Muscle of leg (tissue), 11 donors: ENCODE measurements around the gene PTPN14. TPM values are rescaled to one million over a fixed set of nuclear protein-coding genes. Genes with fewer than 3 reads are reported as not detected.

Experiments
- DNase-seq: peaks from one replicate; pipeline ENCODE4 v3.0.0; 2013
- H3K27ac ChIP-seq: one replicate; pipeline ENCODE4 v1.5.1; 2013; ENCODE audit warnings: mild to moderate bottlenecking, low read length, control low read depth
- H3K27me3 ChIP-seq: one replicate; pipeline ENCODE4 v1.6.1; 2013; ENCODE audit warnings: low read length; ENCODE audit not compliant: control insufficient read depth, insufficient read depth
- H3K36me3 ChIP-seq: one replicate; pipeline ENCODE4 v1.6.1; 2013; ENCODE audit warnings: low read length; ENCODE audit not compliant: control insufficient read depth, insufficient read depth
- H3K4me1 ChIP-seq: one replicate; pipeline ENCODE4 v1.6.1; 2013; ENCODE audit warnings: low read length; ENCODE audit not compliant: control insufficient read depth, insufficient read depth
- H3K4me3 ChIP-seq: one replicate; pipeline ENCODE4 v1.5.1; 2013; ENCODE audit warnings: low read length, control low read depth
- H3K9me3 ChIP-seq: replicated peaks from 2 replicates; pipeline ENCODE4 v1.6.1; 2013; ENCODE audit warnings: low read depth, low read length; ENCODE audit not compliant: control insufficient read depth
- WGBS: methylation state at CpG from one replicate; pipeline ENCODE4 v1.1.5; 2013; ENCODE audit warnings: missing lambda C conversion rate; ENCODE audit not compliant: insufficient coverage; 5-methylcytosine and 5-hydroxymethylcytosine counted together
- polyA plus RNA-seq, 8 donors: library from polyadenylated mRNA; unstranded; fragments of 120-200 nt; gene quantifications; one replicate each; pipeline versions ENCODE4 v1.2.1 to v1.2.3, GENCODE V29; 2013; ENCODE audit warnings: inconsistent platforms in 1 of 8, low replicate concordance in 1 of 8; ENCODE audit not compliant: insufficient read length in 8 of 8, insufficient read depth in 1 of 8
- total RNA-seq: library from RNA; stranded (reverse); fragments of 120-200 nt; gene quantifications from one replicate; pipeline ENCODE4 v1.2.4, GENCODE V29; 2013

PTPN14 gene
- total and polyA plus RNA-seq, 9 donors, result 9.4 to 25.2 (median 15.8) TPM

GRCh38 chr1:214458541-214458940, 92.9 kb downstream of the PTPN14 start:
- H3K27ac ChIP-seq, result no peak overlapping the region
- 67% methylated on average over 1 of the region's 1 CpG for WGBS
- peaks cover 2% of the 10 kb centered on the region for H3K4me1 ChIP-seq
- H3K27me3 ChIP-seq, result no peaks in the 10 kb centered on the region
- H3K36me3 ChIP-seq, result peaks cover 3% of the 10 kb centered on the region
- no peaks in the 10 kb centered on the region for H3K9me3 ChIP-seq
- DNase-seq, result no peak
- H3K4me3 ChIP-seq, result no peak overlapping the region

- no peaks in the 10 kb centered on the region for H3K27me3 ChIP-seq
- no peak overlapping the region for H3K27ac ChIP-seq
- no peaks in the 10 kb centered on the region for H3K9me3 ChIP-seq
- no peak overlapping the region for H3K4me3 ChIP-seq
- no peak for DNase-seq
- peaks cover 11% of the 10 kb centered on the region for H3K4me1 ChIP-seq
- 100% methylated on average over 1 of the region's 6 CpGs for WGBS
- H3K36me3 ChIP-seq, result no peaks in the 10 kb centered on the region
Measured at GRCh38 chr1:214455971-214456867, 95.2 kb downstream of the PTPN14 start.

GRCh38 chr1:214455479-214455878, 95.9 kb downstream of the PTPN14 start:
- peaks cover 11% of the 10 kb centered on the region for H3K4me1 ChIP-seq
- no CpG with 5 or more reads among the region's 3 CpGs for WGBS
- no peaks in the 10 kb centered on the region for H3K9me3 ChIP-seq
- no peak for DNase-seq
- no peak overlapping the region for H3K4me3 ChIP-seq
- H3K27ac ChIP-seq, result no peak overlapping the region
- no peaks in the 10 kb centered on the region for H3K36me3 ChIP-seq
- H3K27me3 ChIP-seq, result no peaks in the 10 kb centered on the region

- 17% methylated on average over 2 of the region's 3 CpGs for WGBS
- Histone ChIP-seq H3K36me3 (no peaks in the 10 kb centered on the region), H3K27ac (peak overlapping the region; percentile 11)
Measured at GRCh38 chr1:214454569-214455396, 96.6 kb downstream of the PTPN14 start.

GRCh38 chr1:214453109-214453722, 98.2 kb downstream of the PTPN14 start:
- Histone ChIP-seq H3K9me3 (no peaks in the 10 kb centered on the region), H3K4me3 (no peak overlapping the region), H3K27ac (no peak overlapping the region), H3K4me1 (peaks cover 11% of the 10 kb centered on the region), H3K36me3 (no peaks in the 10 kb centered on the region), H3K27me3 (no peaks in the 10 kb centered on the region)
- WGBS, result no CpG with 5 or more reads among the region's 3 CpGs
- no peak for DNase-seq

More at GRCh38 chr1:214454569-214455396, 96.6 kb downstream of the PTPN14 start:
- Histone ChIP-seq H3K27me3 (no peaks in the 10 kb centered on the region), H3K9me3 (no peaks in the 10 kb centered on the region), H3K4me3 (no peak overlapping the region), H3K4me1 (peaks cover 11% of the 10 kb centered on the region)
- peak; percentile 46 for DNase-seq

- peaks cover 14% of the 10 kb centered on the region for H3K4me1 ChIP-seq
- H3K27me3 ChIP-seq, result no peaks in the 10 kb centered on the region
- 68% methylated on average over 5 of the region's 10 CpGs for WGBS
- DNase-seq, result peak; percentile 68
- no peak overlapping the region for H3K27ac ChIP-seq
- H3K4me3 ChIP-seq, result no peak overlapping the region
- H3K36me3 ChIP-seq, result no peaks in the 10 kb centered on the region
- no peaks in the 10 kb centered on the region for H3K9me3 ChIP-seq
Measured at GRCh38 chr1:214452152-214452784, 99.1 kb downstream of the PTPN14 start.

GRCh38 chr1:214451596-214451995, 99.8 kb downstream of the PTPN14 start:
- 59% methylated on average over 2 of the region's 4 CpGs for WGBS
- Histone ChIP-seq H3K27me3 (no peaks in the 10 kb centered on the region), H3K9me3 (no peaks in the 10 kb centered on the region), H3K4me3 (no peak overlapping the region), H3K4me1 (peaks cover 20% of the 10 kb centered on the region), H3K36me3 (no peaks in the 10 kb centered on the region), H3K27ac (no peak overlapping the region)
- DNase-seq, result no peak

GRCh38 chr1:214449371-214449770, 102.0 kb downstream of the PTPN14 start:
- H3K27me3 ChIP-seq, result no peaks in the 10 kb centered on the region
- no peaks in the 10 kb centered on the region for H3K9me3 ChIP-seq
- WGBS, result 92% methylated on average over 2 of the region's 3 CpGs
- no peak for DNase-seq
- no peaks in the 10 kb centered on the region for H3K36me3 ChIP-seq
- H3K4me1 ChIP-seq, result peaks cover 25% of the 10 kb centered on the region
- H3K27ac ChIP-seq, result no peak overlapping the region
- no peak overlapping the region for H3K4me3 ChIP-seq

- H3K4me1 ChIP-seq, result peaks cover 28% of the 10 kb centered on the region
- H3K9me3 ChIP-seq, result no peaks in the 10 kb centered on the region
- H3K27ac ChIP-seq, result no peak overlapping the region
- no peaks in the 10 kb centered on the region for H3K27me3 ChIP-seq
- H3K36me3 ChIP-seq, result no peaks in the 10 kb centered on the region
- no peak for DNase-seq
- WGBS, result 100% methylated on average over 1 of the region's 2 CpGs
- H3K4me3 ChIP-seq, result no peak overlapping the region
Measured at GRCh38 chr1:214448536-214448935, 102.9 kb downstream of the PTPN14 start.
